HG03558 (cell line): Measurements from ENCODE around the gene ALK.

ENCODE experiments used
- ATAC-seq: cut with Tn5 transposase; IDR thresholded peaks from one replicate; pipeline ENCODE4 v1.9.1; 2021; ENCODE audit warnings: moderate number of reproducible peaks; ENCODE audit not compliant: unreplicated experiment; ENCODE audit errors: extremely low read depth

ALK gene

GRCh38 chr2:29360016-29360784 lies 561.2 kb downstream of the ALK start:
- no peak for ATAC-seq

GRCh38 chr2:29353403-29353991 lies 567.9 kb downstream of the ALK start:
- ATAC-seq, result no peak

- ATAC-seq, result no peak
Measured at GRCh38 chr2:29351916-29352591, 569.3 kb downstream of the ALK start.

GRCh38 chr2:29351248-29351647 lies 570.1 kb downstream of the ALK start:
- ATAC-seq, result no peak

- no peak for ATAC-seq
Measured at GRCh38 chr2:29349316-29350030, 571.9 kb downstream of the ALK start.

- no peak for ATAC-seq
Measured at GRCh38 chr2:29347774-29348461, 573.5 kb downstream of the ALK start.

GRCh38 chr2:29345236-29345635 lies 576.1 kb downstream of the ALK start:
- ATAC-seq, result no peak

GRCh38 chr2:29343830-29344229 lies 577.6 kb downstream of the ALK start:
- ATAC-seq, result no peak

- ATAC-seq, result no peak
Measured at GRCh38 chr2:29336341-29337241, 584.8 kb downstream of the ALK start.

GRCh38 chr2:29335396-29335795 lies 586.0 kb downstream of the ALK start:
- no peak for ATAC-seq

GRCh38 chr2:29334706-29335105 lies 586.7 kb downstream of the ALK start:
- no peak for ATAC-seq

GRCh38 chr2:29332540-29332939 lies 588.8 kb downstream of the ALK start:
- no peak for ATAC-seq

- ATAC-seq, result no peak
Measured at GRCh38 chr2:29329899-29330298, 591.5 kb downstream of the ALK start.

- ATAC-seq, result no peak
Measured at GRCh38 chr2:29326926-29327325, 594.5 kb downstream of the ALK start.

- ATAC-seq, result no peak
Measured at GRCh38 chr2:29325544-29325943, 595.8 kb downstream of the ALK start.

GRCh38 chr2:29323961-29324360 lies 597.4 kb downstream of the ALK start:
- ATAC-seq, result no peak

- no peak for ATAC-seq
Measured at GRCh38 chr2:29323301-29323700, 598.1 kb downstream of the ALK start.

GRCh38 chr2:29322011-29322410 lies 599.4 kb downstream of the ALK start:
- no peak for ATAC-seq

- ATAC-seq, result no peak
Measured at GRCh38 chr2:29317801-29318485, 603.4 kb downstream of the ALK start.
